Rectal smooth muscle tissue (tissue), 1 donor: ENCODE results near the gene SMCO1.
"Not testable (repeated sequence)": the region's sequence is repeated elsewhere in the genome, so short reads cannot be mapped to it uniquely, and the experiment has no call there.

Experiments used
- H3K27ac ChIP-seq: one replicate; pipeline ENCODE4 v1.7.0; 2013; ENCODE audit warnings: low read depth, low read length, inconsistent platforms
- H3K27me3 ChIP-seq: one replicate; pipeline ENCODE4 v1.7.0; 2013; ENCODE audit warnings: low read length; ENCODE audit not compliant: control insufficient read depth, insufficient read depth
- H3K36me3 ChIP-seq: one replicate; pipeline ENCODE4 v1.7.0; 2013; ENCODE audit warnings: low read length; ENCODE audit not compliant: control insufficient read depth, insufficient read depth
- H3K4me1 ChIP-seq: one replicate; pipeline ENCODE4 v1.7.0; 2013; ENCODE audit warnings: low read length; ENCODE audit not compliant: control insufficient read depth, insufficient read depth
- H3K4me3 ChIP-seq: one replicate; pipeline ENCODE4 v1.7.0; 2013; ENCODE audit warnings: low read length
- H3K9ac ChIP-seq: one replicate; pipeline ENCODE4 v1.7.0; 2013; ENCODE audit warnings: low read length

Gene SMCO1

GRCh38 chr3:196514913-196515621 is at the start of gene SMCO1:
Gene SMCO1 (minus strand): TSS chr3:196515346. CDS start chr3:196515209, 137 bp downstream.
- Histone ChIP-seq H3K36me3 (no peaks in the 10 kb centered on the region), H3K9ac (no peak within 1 kb of the TSS), H3K27ac (no peak within 1 kb of the TSS), H3K27me3 (no peaks in the 10 kb centered on the region), H3K4me1 (no peaks in the 10 kb centered on the region), H3K4me3 (no peak within 1 kb of the TSS)

GRCh38 chr3:196563721-196564225 is 48.6 kb upstream of the SMCO1 start:
- no peak overlapping the region for H3K27ac ChIP-seq
- peaks cover 9% of the 10 kb centered on the region for H3K36me3 ChIP-seq
- H3K27me3 ChIP-seq: no peaks in the 10 kb centered on the region
- H3K4me1 ChIP-seq: peaks cover 6% of the 10 kb centered on the region
- no peak overlapping the region for H3K9ac ChIP-seq
- H3K4me3 ChIP-seq: no peak overlapping the region

- H3K4me1 ChIP-seq: no peaks in the 10 kb centered on the region
- H3K4me3 ChIP-seq: no peak overlapping the region
- no peak overlapping the region for H3K27ac ChIP-seq
- H3K9ac ChIP-seq: no peak overlapping the region
- H3K27me3 ChIP-seq: no peaks in the 10 kb centered on the region
- H3K36me3 ChIP-seq: peaks cover 12% of the 10 kb centered on the region
Observed at GRCh38 chr3:196559826-196560225, 44.7 kb upstream of the SMCO1 start.

- Histone ChIP-seq H3K36me3 (peaks cover 12% of the 10 kb centered on the region), H3K4me3 (no peak overlapping the region), H3K27me3 (no peaks in the 10 kb centered on the region), H3K9ac (no peak overlapping the region), H3K27ac (no peak overlapping the region), H3K4me1 (no peaks in the 10 kb centered on the region)
Observed at GRCh38 chr3:196558476-196558875, 43.3 kb upstream of the SMCO1 start.

GRCh38 chr3:196557236-196557635 is 42.1 kb upstream of the SMCO1 start:
- Histone ChIP-seq H3K4me3 (no peak overlapping the region), H3K9ac (no peak overlapping the region), H3K27ac (no peak overlapping the region), H3K4me1 (no peaks in the 10 kb centered on the region), H3K36me3 (peaks cover 12% of the 10 kb centered on the region), H3K27me3 (no peaks in the 10 kb centered on the region)

- no peak overlapping the region for H3K27ac ChIP-seq
- no peaks in the 10 kb centered on the region for H3K27me3 ChIP-seq
- no peak overlapping the region for H3K4me3 ChIP-seq
- no peaks in the 10 kb centered on the region for H3K4me1 ChIP-seq
- peaks cover 9% of the 10 kb centered on the region for H3K36me3 ChIP-seq
- H3K9ac ChIP-seq: no peak overlapping the region
Observed at GRCh38 chr3:196555295-196555694, 40.1 kb upstream of the SMCO1 start.

- Histone ChIP-seq H3K9ac (no peak overlapping the region), H3K27me3 (no peaks in the 10 kb centered on the region), H3K4me1 (no peaks in the 10 kb centered on the region), H3K4me3 (no peak overlapping the region), H3K27ac (no peak overlapping the region), H3K36me3 (peaks cover 7% of the 10 kb centered on the region)
Observed at GRCh38 chr3:196554205-196554604, 39.1 kb upstream of the SMCO1 start.

GRCh38 chr3:196553551-196553950 is 38.4 kb upstream of the SMCO1 start:
- no peak overlapping the region for H3K4me3 ChIP-seq
- H3K36me3 ChIP-seq: peaks cover 2% of the 10 kb centered on the region
- no peaks in the 10 kb centered on the region for H3K4me1 ChIP-seq
- H3K9ac ChIP-seq: no peak overlapping the region
- no peaks in the 10 kb centered on the region for H3K27me3 ChIP-seq
- no peak overlapping the region for H3K27ac ChIP-seq

- no peaks in the 10 kb centered on the region for H3K4me1 ChIP-seq
- H3K27me3 ChIP-seq: no peaks in the 10 kb centered on the region
- H3K27ac ChIP-seq: no peak overlapping the region
- peaks cover 1% of the 10 kb centered on the region for H3K36me3 ChIP-seq
- H3K4me3 ChIP-seq: no peak overlapping the region
- H3K9ac ChIP-seq: no peak overlapping the region
Observed at GRCh38 chr3:196552253-196552652, 37.1 kb upstream of the SMCO1 start.

GRCh38 chr3:196550172-196550571 is 35.0 kb upstream of the SMCO1 start:
- H3K27me3 ChIP-seq, H3K4me1 ChIP-seq, H3K9ac ChIP-seq, H3K4me3 ChIP-seq, H3K36me3 ChIP-seq, H3K27ac ChIP-seq: not testable (repeated sequence)

GRCh38 chr3:196549312-196549711 is 34.2 kb upstream of the SMCO1 start:
- not testable (repeated sequence) for H3K4me1 ChIP-seq, H3K36me3 ChIP-seq, H3K9ac ChIP-seq, H3K27ac ChIP-seq, H3K4me3 ChIP-seq, H3K27me3 ChIP-seq

GRCh38 chr3:196547067-196547466 is 31.9 kb upstream of the SMCO1 start:
- Histone ChIP-seq H3K27ac (no peak overlapping the region), H3K9ac (no peak overlapping the region), H3K4me1 (no peaks in the 10 kb centered on the region), H3K36me3 (no peaks in the 10 kb centered on the region), H3K4me3 (no peak overlapping the region), H3K27me3 (no peaks in the 10 kb centered on the region)

- Histone ChIP-seq H3K27ac (no peak overlapping the region), H3K27me3 (no peaks in the 10 kb centered on the region), H3K36me3 (no peaks in the 10 kb centered on the region), H3K4me3 (no peak overlapping the region), H3K9ac (no peak overlapping the region), H3K4me1 (no peaks in the 10 kb centered on the region)
Observed at GRCh38 chr3:196546537-196546936, 31.4 kb upstream of the SMCO1 start.
